Stimulated activated CD8-positive, alpha-beta memory T cell treated with anti-CD3 and anti-CD28 coated beads, Interleukin-12 subunit alpha, Interleukin-12 subunit beta, amount 100 ng/mL, for 4 hours (primary cell): ENCODE data around the gene DHRS7B.
"Not testable (repeated sequence)": the region's sequence is repeated elsewhere in the genome, so short reads cannot be mapped to it uniquely, and the experiment has no call there.

Experiments
- DNase-seq: peaks from one replicate; pipeline ENCODE4 v3.0.0-alpha.2; 2020; ENCODE audit warnings: low read depth

Gene DHRS7B

DNA sequence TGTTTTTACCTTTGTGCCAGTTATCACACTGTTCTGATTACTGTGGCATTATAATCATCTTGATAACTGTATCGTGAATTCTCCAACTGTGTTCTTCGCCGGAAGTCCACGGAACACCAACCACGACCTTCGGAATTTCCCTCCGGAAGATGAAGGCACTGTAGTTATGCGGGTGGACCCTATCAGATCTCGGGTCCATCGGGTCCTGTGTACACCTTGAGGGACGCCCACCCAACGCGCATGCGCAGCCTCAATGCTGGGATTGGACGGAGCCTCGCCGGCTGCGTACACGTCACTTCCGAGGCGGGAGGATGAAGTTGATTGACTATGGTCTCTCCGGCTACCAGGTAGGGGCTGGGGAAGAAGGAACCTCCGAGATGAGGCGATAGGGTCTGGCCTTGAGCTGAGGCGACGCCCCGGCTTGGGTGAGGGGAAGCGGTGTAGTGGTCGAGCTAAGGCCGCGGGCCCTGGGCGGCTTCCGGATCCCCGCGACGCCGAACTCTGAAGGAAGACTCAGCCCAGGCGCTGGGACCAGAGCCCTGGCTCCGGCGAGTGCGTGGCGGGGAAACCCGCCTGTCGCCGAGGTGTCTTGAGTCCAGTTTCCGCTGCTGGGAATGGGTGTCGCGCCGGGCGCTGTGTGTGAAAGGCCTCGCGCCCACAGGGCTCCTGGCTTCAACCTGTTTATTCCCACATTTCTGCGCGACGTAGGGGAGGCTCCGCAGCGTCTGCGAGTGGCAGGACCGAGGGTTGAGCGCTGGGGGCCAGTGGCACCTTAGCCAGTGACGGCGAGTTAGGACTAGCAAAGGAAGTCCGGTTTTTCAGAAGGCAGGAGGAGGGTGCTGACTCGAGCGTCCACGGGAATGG lies at the start of gene DHRS7B:
Gene DHRS7B (plus strand): TSS at position 320 of the 864 bp plus-strand sequence. CDS start 8 bp downstream, at position 328.
- DNase-seq, result peak; percentile 94

- DNase-seq, result no peak
Measured at GRCh38 chr17:21077281-21077680, 49.5 kb upstream of the DHRS7B start.

GRCh38 chr17:21078016-21078780 lies 48.6 kb upstream of the DHRS7B start:
- DNase-seq, result no peak

GRCh38 chr17:21079196-21079595 lies 47.6 kb upstream of the DHRS7B start:
- no peak for DNase-seq

GRCh38 chr17:21082001-21082436 lies 44.7 kb upstream of the DHRS7B start:
- DNase-seq, result no peak

DNA sequence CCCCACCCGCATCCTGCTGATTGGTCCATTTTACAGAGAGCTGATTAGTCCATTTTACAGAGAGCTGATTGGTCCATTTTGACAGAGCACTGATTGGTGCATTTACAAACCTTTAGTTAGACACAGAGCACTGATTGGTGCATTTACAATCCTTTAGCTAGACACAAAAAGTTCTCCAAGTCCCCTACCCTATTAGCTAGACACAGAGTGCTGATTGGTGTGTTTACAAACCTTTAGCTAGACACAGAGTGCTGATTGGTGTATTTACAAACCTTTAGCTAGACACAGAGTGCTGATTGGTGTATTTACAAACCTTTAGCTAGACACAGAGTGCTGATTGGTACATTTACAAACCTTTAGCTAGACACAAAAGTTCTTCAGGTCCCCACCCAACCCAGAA lies 41.5 kb upstream of the DHRS7B start:
- DNase-seq, result not testable (repeated sequence)

DNA sequence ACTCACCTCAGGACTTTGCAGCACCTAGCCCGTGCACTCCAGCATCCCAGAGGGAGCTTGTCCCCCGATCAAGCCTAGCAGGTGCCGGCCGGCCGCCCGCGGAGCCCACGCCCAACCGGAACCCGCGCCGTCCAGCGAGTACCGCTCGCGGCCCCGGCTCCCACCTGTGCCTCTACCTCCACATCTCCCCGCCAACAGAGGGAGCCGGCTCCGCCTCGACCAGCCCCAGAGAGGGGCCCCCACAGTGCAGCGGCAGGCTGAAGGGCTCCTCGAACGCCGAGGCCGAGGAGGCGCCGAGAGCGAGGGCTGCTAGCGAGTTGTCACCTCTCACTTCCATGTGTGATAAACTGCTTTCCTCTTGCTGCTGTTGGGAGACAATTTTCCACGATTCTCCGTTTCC lies 41.1 kb upstream of the DHRS7B start:
- no peak for DNase-seq

GRCh38 chr17:21089145-21089544 lies 37.6 kb upstream of the DHRS7B start:
- no peak for DNase-seq

DNA sequence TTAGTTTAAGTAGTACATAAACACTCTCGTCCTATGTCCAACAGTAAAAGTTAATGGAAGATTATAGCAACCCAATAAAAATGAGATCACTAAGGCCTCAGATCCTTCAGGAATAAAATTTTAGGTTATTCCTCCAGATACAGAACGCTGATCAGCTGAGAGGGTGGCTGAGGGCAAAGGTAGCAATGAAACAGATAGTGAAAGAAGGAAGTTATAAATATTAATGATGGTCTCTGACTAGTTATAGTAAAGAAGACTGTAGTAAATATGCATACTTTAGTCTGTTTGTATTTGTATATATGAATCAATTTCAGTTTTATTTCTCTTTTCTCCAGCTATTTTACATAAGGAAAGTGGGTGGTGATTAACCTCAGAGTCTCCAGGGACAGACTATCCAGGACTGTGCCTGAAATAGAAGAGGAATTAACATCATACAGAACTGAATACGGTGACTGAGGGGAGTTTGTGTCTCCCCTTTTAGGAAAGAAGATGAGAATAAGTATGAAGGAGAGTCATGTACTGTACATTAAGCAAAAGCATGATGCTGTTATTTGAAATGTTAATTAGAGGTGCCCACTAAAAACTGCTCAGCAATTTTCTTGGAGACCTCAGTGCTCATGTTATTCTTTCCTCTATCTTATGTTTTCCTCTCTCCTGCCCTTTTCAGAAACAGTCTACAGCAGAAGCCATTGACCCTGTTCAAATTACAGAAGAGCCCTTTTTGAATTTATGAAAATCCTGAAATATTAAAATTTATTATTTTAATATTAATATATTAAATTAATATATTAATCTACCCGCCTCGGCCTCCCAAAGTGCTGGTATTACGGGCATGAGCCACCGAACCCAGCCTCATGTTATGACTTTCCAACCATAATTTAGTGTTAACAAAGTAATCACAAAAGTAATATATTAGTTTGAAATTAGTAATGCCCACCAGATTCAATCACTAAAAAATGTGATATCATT lies 36.5 kb upstream of the DHRS7B start:
- DNase-seq, result no peak

DNA sequence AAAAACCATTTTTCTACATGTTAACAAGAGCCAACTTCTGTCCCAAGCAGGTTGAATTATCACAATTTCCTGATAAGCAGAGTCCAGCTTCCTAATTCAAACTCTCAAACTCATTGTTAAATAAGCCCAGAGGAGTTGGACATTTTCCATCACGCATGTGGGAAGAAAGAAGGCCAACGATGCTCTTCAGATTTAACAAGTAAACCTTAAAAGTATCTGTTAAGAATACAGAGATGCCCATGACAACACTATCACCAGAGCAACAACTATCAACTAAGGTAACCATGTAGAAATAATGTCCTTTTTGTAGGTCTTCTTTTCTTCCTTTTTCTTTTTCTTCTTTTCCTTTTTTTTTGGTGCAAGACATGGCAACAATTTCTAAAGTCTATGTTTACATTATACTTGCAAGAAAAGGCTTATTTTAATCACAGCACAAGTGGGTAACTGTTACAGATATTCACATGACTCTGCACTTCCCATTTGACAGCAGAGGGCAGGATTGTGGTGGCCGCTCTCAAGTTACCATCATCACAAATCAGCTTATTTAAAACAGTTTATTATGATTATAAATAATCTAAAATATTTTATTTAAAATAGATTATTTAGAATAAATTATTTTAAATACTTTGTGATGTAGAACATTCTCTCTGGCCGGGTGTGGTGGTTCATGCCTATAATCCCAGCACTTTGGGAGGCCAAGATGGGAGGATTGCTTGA lies 35.7 kb upstream of the DHRS7B start:
- DNase-seq, result no peak

DNA sequence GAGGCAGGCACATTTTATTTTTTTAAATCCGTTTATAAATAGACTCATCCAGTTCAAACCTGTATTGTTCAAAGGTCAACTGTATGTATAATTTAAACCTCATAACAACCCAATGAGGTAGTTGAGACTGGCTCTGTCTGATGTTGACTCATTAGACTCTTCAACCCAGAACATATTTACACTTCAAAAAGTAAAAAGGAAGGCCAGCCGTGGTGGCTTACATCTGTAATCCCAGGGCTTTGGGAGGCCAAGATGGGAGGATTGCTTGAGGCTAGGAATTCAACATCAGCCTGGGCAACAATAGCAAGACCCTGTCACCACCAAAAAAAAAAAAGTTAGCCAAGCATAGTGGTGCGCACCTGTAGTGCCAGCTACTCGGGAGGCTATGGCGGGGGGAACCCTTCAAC lies 32.5 kb upstream of the DHRS7B start:
- DNase-seq, result no peak

GRCh38 chr17:21095735-21096134 lies 31.0 kb upstream of the DHRS7B start:
- no peak for DNase-seq

GRCh38 chr17:21096874-21097273 lies 29.9 kb upstream of the DHRS7B start:
- no peak for DNase-seq

DNA sequence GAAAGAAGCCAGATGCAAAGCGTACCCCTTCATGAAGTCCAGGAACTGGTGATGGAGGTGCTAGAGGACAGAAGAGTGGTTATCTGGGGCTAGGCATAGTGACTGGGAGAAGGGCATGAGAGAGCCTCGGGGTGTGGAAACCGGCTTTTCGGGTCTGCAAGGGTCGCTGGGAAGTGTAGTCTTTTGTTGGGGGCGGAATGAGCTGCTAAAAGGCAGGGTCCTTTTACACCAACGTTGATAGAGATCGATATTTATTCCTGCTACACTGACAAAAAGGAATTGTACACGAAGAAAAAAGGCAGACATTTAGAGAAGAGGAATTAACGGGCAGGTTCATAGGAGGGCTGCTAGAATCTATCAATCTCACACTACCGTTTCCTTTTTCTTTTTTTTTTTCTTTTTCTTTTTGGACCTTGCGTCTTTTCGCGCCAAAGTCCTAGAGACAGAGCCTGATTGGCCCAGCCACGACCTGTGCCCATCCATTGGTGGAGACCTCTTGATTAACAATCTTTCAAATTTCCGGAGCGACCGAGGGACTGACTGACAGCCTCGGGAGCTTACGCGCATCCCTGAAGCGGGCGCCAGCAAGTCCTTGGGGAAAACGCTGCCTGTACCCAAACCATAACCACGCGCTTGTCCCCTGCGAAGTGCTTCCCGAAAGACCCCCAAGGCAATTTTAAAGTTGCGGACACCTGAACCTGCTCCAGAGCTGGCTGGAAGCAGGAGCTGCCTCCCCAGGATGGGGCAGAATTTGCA lies 27.7 kb upstream of the DHRS7B start:
- DNase-seq, result peak; percentile 17

GRCh38 chr17:21100636-21101035 lies 26.1 kb upstream of the DHRS7B start:
- no peak for DNase-seq

- DNase-seq, result no peak
Measured at GRCh38 chr17:21104608-21105007, 22.2 kb upstream of the DHRS7B start.

DNA sequence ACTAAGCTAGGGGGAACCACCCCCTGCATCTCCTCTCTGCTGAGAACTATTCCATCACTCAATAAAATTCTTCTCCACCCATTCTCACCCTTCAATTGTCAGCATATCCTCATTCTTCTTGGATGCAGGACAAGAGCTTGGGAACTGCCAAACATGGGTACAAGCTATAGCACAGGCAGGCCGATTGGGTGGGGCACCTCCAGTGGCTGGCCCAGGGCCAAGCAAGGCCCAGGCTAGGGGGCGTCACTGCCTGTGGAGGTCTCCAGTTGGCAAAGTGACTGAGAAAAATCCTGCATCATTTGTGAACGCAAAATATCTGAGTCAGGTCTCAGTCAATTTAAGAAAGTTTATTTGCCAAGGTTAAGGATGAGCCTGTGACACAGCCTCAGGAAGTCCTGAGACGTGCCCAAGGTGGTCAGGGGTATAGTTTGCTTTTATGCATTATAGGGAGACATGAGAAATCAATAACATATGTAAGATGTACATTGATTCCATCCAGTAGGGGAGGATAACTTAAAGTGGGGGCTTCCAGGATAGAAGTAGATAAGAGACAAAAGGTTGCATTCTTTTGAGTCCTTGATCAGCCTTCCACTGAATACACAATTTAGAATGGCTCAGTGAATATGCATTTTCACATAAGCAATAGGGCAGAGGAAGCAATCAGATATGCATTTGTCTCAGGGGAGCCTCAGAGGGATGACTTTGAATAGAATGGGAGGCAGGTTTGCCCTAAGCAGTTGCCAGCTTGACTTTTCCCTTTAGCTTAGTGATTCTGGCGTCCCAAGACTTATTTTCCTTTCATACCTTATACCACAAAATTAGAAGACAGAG lies 21.5 kb upstream of the DHRS7B start:
- DNase-seq, result no peak

GRCh38 chr17:21106316-21106715 lies 20.4 kb upstream of the DHRS7B start:
- DNase-seq, result no peak

DNA sequence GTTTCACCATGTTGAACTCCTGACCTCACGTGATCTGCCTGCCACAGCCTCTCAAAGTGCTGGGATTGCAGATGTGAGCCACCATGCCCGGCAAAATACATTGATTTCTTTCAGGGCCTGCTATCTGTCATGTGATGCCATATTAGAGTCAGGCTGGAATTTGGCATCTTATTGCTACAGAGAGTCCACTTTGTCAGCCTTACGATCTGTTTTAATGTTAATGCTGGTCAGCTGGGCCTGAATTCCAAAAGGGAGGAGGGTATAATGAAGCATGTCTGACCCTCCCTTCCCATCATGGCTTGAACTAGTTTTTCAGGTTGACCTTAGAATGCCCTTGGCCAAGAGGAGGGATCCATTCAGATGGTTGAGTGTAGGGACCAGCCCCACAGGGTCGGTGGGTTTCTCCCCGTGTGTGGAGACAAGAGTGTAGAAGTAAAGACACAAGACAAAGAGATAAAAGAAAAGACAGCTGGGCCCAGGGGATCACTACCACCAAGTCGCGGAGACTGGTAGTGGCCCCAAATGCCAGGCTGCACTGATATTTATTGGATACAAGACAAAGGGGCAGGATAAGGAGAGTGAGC lies 19.6 kb upstream of the DHRS7B start:
- not testable (repeated sequence) for DNase-seq
